ENCODE results near the gene ANXA11.
"Not testable (repeated sequence)": the region's sequence is repeated elsewhere in the genome, so short reads cannot be mapped to it uniquely, and the experiment has no call there.

Gene ANXA11

DNA sequence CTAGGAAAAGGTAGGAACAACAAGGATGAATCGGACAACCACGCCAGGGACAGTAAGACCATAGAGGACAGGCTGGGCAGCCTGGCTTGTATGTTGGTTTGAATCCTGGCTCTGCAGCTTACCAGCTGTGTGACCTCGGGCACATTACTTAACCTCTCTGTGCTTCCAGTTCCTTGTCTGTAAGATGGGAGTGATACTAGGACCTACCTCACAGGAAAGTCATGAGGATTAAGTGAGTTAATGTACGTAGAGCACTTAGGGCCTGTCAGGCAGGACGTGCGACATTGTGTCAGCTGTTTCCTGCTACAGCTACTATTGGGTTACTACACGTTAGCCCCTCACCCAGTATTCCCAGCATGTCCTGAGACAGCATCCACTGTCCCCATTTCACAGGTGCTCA lies 40.7 kb downstream of the ANXA11 start:
- DNase-seq = no peak

DNA sequence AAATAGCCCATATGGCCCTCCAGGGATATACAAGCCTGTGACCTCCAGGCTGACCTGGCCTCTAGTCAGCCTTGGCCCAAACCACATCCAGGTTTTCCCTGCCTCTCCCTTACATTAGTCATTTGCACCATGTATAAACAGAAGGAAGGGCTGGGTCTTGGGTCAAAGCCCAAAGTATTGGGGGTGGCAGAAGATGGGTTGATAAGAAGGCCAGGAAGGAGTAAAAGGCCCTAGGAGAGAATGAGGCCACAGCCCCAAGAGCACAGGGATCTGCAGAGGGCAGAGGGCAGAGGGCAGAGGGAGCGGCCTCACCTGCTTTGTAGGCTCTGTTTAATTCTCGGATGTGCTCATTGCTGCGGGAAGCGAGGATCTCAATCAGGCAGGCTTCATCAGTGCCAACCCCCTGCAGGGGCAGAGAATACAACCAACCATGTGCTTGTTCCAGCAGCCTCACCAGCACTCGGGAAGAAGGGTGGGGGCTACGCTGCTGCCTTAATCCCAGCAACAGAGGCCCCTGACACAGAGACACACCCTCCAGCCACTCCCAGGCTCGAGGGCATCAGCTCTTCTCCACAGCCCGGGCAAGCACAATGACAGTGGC lies 41.5 kb downstream of the ANXA11 start:
- no peak for DNase-seq

DNA sequence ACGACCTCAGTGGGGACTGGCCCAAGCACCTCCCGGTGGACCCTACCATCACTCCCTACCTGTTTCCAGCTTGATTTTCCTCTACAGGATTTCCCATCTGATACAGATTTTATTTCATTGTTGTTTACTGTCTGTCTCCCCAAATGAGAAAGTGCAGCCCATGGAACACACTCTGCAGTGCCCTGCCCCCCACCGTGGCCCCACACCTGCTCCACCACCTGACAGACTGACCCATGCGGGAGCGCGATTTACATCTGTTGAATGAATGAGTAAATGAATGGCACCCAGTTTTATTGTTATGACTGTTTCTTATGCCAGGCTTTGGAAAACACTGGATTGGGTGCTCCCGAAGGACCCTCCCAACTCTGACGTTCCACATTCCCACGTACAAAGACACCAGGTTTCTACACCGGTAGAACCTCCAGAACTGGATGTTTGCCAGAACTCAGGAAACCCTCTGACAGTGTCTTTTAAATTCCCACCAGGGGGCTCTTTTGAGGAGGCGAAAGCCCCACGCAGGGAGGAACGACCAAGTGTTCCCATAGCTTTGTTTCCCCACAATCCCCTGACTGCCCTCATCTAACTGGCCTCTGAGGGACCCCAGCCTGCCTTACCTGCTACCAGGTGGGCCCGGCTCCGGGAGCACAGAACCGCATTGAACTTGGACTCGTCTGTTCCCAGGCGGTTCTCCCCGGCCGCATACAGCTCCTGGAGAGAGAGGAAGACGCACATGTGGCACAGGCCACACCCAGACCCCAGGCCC lies 43.8 kb downstream of the ANXA11 start:
- DNase-seq = no peak

DNA sequence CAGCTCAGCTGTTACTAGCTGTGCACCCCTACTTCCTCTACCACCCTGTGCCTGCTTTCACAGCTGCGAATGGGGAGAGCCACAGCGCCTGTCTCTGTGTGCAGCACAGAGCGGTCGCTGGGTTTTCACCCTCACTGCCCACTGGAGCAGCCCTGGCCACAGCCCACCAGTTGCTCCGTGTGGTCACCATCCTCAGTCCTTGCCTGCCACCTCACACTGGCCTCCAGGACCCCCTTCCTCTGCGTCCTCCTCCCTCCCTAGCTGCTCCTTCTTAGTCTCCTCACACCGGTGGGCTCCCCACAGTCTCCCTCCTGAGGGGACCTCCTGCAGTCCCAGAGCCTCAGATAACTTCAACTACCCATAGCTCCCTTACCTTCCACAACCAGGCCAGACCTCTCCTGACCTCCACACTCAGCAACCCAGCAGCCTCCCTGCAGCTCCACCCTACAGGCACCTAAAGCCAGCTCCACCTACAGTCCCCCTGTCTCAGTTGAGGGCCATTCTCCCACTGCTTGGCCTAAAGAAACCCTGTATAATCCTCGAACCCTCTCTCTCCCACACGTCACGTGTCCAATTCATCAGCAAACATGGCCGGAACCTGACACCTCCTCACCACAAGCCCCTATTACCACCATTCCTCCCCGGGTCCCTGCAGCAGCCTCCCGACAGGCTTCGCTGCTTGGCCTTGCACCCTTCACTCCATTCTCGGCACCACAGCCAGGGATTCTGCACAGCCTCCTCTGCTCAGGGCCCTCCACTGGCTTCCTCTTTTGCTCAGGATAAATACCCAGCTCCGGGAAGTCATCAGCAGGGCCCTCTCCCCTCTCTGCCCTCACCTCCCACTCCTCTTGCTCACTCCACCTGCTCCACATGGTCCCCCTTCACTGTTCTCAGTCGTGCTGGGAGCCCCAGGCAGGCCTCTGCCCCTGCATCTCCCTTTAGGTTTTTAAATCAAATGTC lies 44.7 kb downstream of the ANXA11 start:
- DNase-seq = no peak

DNA sequence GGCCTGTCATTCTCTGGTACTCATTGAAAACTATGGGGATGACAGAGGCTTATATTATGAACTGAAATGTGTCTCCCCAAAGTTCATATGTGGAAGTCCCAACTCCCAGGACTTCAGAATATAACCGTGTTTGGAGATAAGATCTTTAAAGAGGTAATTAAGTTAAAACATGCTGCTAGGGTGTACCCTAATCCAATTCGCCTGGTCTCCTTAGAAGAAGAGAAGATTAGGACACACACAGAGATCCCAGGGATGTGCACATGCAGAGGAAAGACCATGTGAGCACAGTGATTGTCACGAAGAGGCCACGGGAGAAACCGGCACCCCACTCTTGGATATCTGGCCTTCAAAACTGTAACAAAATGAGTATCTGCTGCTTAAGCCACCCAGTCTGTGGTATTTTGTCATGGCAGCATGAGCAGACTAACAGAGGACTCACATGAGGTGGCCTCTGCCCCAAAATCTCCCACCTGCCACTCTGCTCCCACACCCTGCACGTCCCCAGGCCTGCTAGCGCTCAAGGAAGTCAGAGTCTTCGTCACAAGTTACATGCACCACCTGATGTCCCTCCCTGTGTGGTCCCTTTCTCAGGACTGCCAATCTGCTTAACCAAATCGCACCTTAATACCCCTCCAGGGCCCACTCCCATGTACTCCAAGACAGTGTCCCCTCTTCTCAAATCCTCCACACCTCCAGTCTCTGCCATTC lies 46.0 kb downstream of the ANXA11 start:
- no peak for DNase-seq

DNA sequence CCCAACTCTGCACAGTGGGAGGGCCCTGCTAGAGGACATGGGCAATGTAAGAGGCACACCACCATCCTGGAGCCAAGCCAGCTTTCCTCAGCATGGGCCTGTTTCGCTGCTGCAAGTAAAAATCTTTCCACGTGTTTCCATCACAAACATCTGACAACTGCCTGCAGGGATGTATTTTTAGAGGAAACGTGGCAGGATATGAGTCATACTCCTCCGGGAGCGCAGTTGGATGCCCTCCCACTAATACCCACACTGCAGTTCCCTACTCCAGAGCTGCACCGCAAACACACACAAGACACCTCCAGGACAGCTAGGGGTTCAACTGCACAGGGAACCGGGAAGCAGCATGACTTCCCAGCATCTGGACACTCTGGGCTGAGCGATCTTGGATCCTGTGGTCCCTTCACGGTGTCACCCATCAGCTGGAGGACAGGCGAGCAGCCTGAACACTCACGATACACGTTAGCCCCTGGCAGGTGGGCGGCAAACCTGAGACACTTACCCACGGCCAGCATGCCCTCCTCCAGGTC lies 46.7 kb downstream of the ANXA11 start:
- DNase-seq = peak; percentile 48

DNA sequence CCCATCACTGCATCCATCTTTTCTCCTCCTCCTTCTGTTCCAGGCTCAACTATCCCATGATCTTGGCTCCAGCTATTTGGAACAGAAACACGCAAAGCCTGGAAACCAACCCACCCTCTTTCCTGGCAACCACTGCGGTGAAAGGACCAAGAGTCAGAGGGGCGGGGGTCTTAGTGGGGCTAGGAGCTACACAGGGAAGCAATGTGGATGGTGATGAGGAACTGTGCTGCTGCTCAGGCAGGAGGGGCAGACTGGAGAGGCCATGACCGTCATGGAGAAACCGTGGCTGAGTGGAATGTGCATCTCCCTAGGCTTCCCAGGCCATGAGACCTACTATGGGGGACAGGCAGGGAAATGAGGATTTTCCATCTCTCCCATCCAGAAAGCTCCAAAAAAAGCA lies 47.2 kb downstream of the ANXA11 start:
- DNase-seq = no peak

DNA sequence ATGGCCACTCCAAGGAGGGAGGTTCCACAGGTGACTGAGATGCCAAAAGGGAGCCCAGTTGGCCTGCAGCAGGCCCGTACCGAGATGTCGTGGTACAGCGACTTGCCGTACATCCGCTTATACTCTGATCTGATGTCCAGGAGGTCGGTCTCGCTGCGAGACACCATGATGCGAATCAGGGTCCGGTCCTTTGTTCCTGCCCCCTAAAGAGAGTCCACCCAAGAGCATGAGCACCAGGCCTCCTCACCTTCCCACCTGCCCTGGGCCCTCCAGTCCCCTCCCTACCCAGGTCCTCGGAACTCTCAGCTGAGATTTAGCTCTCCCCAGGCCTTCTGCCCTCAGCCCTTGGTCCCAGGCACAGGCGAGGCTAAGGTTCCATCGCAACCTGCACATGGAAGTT lies 47.8 kb downstream of the ANXA11 start:
- DNase-seq = no peak

DNA sequence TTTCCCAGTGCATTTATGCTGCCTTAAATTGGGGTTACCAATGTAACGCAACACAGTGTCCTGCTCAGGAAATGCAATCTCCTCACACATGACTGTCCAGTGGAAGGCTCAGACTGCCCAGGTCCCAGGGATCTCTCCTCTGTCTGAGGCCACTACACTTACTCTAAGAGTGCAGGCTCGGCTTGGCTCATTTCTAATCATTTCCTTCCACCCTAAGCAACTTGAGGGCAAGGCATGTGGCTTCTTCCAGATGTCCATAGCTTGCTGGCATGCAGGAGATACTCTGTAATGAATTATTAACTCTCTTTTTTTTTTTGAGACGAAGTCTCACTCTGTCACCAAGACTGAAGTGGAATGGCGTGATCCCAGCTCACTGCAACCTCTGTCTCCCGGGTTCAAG lies 49.1 kb downstream of the ANXA11 start:
- DNase-seq = no peak

DNA sequence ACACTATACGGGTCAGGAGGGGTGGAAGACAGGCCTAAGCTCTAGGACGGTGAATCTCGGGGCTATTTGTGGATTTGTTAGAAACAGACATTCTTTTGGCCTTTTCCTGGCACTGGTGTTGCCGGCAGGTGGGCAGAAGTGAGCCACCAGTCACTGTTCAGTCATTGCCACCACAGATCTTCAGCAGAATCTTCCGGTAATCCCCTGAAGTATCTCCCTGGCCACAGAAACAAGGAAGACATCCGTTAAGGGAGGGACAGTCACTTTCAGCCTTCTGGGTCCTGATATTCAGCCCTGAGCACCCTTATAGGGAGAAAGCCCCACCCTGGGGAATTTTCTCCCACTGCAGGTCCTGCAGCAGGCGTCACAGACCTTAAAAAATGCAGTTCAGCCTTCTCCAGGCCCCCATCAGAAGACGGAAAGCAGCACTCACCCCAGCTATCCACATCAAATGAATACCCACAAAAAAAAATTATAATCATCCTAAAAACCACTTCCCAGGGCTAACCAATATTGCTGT lies 49.6 kb downstream of the ANXA11 start:
- no peak for DNase-seq

DNA sequence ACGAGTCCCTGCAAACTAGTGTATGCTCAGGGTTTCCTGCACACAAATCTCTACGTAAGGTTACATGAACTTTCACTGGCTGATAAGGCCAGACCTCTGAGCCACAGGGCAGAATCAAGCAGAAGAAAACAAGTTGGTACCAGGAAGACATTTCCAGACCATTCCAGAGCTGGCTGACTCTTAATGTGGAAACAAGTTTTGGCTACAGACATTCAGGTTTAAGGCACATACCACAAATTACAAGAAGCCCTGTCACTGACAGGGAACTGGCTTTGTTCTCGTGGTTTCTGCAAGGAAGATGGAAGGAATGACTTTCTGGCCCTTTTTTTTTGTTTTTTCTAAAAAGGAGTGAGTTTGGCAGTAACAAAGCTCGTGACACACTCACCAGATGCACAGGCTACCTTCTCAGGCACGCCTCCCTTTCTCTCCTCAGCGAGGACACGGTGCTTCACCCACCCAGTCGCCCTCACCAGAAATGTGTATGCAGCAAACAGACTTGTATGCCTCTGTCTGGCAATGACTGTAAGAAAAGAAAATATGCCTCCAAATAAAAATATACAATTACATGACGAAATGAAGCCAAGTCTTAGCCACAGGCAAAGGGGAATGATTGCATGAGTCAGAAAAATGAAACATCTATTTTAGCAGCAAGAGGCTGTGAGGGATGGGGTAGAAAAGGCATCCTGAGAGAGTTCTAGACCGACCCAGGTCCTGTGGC lies 50.2 kb downstream of the ANXA11 start:
- no peak for DNase-seq

DNA sequence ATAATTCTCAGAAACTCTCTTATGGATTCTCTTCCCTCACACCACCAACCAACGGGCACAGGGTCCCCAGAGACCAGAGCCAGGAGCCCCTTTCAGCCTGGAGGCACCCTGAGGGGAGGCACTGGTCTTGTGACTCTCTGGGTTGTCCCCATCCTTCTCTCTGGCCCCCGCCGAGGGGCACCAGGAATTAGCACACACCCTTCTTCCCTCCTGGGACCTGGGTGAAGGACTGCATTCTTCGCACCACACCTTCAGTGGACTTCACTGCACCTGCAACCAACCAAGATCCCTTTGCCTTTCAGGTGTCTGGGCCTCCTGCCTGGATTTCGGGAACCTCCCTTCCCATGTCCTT lies 50.7 kb downstream of the ANXA11 start:
- DNase-seq = no peak

DNA sequence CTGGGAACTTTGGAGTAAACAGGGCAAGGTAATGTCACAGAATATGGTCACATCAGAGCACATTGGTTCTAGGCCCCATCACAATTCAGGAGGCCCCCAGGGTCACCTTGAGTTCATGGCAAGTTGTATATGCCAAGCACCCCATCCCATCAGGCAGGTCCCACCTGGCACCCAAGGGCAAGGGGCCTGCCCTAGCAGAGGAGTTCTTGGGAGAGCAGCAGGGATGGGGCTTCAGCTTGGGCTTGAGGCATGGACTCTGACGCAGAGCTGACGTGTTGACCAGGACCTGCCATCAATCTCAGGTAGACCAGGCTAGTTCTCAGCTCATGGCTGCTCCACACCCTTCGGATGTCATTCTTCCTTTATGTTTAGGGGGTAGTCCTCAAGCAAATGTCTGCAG lies 51.9 kb downstream of the ANXA11 start:
- no peak for DNase-seq

DNA sequence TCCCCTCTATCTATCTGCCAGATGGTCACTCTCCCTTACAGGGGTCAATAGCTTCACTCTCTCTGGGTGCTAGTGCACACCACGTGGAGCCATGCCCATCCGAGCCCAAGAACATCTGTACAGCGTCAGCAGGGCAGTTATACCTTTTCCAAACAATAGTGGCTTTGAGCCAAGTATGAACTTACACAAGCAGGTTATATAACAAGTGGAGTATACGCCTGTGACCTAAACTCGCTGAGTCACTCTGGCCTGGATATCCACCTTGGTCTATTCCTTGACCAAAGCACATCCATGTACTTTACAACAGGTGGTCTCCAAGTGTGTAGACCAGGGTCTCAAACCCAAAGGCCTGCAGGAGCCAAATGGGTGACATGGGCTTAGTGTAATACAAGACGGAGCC lies 52.5 kb downstream of the ANXA11 start:
- DNase-seq = no peak

DNA sequence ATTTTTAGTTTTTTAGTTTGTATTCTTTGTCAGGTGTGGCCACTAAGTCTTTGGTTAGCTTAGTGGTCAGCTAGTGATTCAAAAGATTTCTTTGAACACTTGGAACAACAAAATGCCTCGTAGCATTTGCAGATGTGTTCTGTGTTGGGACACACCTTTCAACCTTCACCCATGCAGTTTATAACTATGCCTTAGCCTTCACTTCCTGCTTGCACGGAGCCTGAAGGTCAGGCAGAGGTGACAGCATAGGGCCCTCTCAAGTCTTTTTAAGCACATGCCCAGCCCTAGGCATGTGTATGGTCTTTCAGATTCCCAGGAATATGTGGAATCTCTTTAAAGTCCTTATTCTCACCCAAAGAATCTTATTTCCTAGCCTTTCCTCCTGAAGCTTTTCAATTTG lies 55.2 kb downstream of the ANXA11 start:
- DNase-seq = no peak

DNA sequence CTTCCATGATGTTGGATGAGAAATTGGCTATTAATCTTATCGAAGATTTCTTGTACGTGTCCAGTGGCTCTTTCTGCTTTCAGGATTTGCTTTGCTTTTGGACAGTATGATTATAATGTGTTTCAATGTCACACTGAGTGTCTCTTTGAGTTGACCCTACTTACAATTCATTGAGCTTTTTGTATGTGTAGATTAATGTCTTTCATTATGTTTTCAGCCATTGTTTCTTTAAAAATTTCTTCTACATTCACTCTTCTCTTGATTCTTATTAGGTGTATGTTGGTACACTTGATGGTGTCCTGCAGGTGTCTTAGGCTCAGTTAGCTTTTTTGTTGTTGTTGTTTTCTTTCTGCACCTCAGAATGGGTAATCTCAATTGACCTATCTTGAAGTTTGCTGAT lies 56.2 kb downstream of the ANXA11 start:
- no peak for DNase-seq

DNA sequence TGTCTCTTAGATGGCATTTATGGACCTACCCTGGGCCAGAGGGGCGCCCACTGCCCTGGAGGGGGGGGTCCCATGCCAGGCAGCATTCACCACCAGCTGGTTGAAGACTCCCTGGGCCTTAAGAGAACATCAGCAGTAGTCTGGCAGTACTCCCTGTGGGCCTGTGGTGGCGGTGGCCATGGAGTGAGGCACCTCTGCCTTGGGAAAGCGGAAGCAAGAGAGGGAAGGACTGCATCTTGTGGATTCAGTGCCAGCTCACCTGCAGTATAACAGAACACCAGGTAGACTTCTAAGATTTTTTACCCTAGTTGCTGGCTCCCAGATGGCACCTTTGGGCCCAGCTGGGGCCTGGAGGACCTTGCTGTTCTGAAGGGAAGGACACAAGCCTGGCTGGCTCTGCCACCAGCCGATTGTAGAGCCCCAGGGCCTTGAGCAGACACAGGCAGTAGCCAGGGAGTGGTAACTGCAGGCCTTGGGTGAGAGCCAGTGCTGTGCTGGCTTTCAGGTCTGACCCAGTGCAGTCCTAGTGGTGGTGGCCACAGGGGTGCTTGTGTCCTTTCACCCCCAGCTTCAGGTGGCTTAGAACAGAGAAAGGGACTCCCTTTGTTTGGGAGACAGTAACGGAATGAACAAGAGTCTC lies 57.1 kb downstream of the ANXA11 start:
- DNase-seq = no peak

DNA sequence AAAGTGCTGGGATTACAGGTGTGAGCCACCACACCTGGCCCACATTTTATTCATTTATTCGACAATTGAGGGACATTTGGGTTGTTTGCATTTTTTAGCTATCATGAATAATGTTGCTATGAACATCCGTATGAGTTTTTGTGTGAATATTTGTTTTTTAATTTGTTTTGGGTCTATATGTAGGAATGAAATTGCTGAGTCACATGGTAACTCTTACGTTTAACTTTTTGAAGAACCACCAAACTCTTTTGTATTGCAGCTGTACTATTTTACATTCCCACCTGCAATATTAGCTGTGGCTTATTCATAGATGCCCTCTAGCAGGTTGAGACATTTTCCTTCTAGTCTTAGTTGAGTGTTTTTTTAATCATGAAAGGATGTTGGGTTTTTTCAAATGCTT lies 58.4 kb downstream of the ANXA11 start:
- no peak for DNase-seq

DNA sequence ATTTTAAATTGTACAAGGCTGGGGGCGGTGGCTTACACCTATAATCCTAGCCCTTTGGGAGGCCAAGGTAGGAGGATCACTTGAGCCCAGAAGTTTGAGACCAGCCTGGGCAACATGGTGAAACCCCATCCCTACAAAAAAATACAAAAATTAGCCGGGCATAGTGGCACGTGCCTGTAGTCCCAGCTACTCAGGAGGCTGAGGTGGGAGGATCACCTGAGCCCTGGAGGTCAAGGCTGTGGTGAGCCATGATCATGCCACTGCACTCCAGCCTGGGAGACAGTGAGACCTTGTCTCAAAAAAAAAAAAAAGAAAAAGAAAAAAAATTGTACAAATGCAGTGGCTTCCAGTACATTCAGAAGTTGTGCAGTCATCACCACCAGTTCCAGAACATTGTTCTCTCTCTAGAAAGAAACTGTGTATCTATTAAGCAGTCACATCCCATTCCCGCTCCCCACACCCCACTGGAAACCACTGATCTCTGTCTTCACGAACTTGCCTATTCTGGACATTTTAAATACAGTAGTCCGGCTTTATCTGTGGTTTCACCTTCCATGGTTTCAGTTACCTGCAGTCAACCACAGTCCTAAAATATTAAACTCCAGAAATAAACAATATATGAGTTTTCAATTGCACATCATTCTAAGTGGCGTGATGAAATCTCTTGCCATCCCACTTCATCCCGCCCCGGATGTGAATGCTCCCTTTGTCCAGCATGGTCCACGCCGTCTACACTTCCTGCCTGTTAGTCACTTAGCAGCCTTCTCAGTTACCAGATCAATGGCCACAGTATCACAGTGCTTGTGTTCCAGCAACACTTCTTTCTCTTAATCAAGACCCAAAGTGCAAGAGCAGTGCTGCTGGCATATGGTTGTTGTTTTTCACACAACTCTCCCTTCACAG lies 59.7 kb downstream of the ANXA11 start:
- not testable (repeated sequence) for DNase-seq

DNA sequence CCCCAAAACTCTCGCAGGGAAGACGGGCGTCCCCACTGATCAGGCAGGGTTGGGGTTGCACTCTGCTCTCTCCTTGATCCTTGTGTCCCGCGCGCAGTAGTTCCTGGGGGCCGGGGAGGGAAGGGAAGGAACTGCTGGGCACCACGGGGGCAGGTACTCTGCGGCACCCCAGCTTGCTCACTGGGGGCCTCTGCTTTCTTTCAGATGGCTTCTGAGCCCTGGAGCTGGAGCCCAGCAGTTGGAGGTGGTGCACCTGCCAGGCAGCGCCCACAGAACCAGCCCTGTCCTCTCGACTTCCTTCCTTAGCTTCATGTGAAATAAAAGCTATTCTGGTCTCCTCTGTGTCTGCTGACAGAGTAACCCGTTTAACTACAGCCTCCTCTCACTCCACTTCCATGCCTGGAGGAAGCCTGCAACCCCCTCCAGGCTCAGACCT lies 60.6 kb downstream of the ANXA11 start:
- DNase-seq = no peak
